HG02870 (cell line): Measurements from ENCODE around the gene ST6GALNAC4.

Experiments used
- ATAC-seq: cut with Tn5 transposase; IDR thresholded peaks from one replicate; pipeline ENCODE4 v1.9.1; 2021; ENCODE audit warnings: mild to moderate bottlenecking, moderate library complexity; ENCODE audit not compliant: unreplicated experiment

ST6GALNAC4 gene

DNA sequence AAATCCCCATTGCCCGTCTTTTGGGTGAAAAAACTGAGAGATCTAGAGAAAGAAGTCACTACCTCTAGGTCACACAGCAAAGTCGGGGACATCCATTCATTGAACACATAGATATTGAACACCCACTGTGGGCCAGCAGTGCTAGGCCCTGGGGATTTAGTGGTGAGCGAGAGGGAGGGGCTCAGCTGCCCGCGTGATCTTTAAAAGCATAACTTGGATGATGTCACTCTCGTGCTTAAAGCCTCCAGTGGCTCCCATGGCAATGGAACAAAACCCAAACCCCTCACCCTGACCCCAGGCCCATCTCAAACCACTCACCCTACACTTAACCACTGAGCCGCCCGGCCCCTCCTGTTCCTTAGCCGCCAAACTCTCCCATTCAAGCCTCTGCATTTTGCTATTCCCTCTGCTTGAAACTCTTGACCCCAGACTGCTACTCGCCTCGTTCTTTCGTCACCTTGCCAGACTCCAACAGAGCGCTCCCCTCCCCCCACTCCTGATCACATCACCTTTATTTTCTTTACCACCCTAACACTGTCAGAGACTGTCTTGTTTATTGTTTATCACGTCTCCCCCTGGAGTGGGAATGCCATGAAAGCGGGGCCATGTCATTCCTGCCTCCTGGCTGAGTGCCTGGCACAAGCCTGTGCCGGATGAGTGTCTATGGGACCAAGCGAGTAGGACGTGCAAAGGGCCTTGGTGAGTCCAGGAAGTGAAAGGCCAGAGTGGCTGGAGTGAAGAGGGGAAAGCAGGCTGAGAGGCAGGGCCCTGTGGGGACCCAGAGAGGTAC is 14.4 kb upstream of the ST6GALNAC4 start:
- ATAC-seq, result no peak

- ATAC-seq, result peak; percentile 69
These were observed 13.6 kb upstream of the ST6GALNAC4 start, which contains the start of gene PIP5KL1 for GRCh38 chr9:127930231-127931091. TSS of gene PIP5KL1 (minus strand) at chr9:127930777. CDS start at chr9:127930752, 25 bp downstream.

DNA sequence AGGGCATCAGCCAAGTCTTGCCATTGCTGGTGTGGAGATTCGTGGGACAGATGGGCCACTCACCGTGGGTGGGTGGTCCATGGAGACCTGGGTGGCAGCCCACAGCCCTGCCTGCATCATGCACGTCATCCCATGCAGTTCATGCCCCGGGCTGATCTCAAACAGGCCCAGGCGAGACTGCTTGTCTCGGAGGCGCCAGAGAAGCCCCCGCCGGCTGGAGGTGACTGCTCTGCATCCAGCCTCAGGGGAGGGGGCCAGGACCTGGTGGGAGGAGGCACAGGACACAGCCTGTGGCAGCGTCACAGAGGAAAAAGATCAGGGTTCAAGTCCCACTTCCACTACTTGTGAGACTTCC is 12.8 kb upstream of the ST6GALNAC4 start:
- ATAC-seq, result no peak

DNA sequence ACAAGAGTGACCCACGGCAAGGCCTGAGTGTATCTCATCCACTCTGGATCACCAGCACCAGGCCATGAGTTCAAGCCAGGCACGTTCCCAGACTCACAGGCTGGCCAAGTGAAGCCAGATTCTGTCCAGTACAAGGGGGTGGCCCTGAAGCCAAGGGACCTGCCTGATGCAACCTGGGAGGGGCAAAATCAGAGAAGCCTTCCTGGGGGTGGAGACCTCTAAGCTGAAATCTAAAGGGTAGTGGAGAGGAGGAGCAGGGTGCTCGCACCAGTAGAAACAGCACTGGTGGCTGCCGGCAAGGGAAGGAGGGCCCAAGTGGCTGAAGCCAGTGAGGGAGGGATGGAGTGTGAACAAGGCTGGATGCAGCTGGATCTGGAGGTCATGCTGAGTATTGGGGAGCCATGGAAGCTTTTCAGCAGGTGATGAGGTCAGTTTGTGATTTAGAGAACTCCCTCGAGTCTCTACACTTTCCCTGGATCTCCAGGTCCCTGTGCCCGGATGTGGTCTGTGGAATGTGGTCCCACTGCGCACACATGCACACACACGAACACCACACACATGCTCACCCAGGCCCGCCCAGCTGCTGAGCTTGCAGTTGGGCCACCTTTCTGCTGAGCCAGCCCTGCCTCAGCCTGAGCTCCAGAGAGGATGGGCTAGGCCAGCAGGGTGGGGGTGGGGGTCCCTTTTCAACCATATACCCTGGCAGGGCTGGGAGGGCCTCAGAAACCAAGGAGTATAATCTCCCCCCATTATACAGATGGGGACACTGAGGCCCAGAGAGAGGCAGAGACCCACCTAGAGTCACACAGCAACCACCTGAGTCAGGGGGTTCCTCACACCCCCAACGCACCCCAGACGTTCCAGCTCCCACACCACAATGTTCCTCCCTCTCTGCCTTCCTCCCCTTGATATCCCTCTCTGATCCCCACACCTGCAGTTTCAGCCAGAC is 12.1 kb upstream of the ST6GALNAC4 start:
- ATAC-seq, result no peak

DNA sequence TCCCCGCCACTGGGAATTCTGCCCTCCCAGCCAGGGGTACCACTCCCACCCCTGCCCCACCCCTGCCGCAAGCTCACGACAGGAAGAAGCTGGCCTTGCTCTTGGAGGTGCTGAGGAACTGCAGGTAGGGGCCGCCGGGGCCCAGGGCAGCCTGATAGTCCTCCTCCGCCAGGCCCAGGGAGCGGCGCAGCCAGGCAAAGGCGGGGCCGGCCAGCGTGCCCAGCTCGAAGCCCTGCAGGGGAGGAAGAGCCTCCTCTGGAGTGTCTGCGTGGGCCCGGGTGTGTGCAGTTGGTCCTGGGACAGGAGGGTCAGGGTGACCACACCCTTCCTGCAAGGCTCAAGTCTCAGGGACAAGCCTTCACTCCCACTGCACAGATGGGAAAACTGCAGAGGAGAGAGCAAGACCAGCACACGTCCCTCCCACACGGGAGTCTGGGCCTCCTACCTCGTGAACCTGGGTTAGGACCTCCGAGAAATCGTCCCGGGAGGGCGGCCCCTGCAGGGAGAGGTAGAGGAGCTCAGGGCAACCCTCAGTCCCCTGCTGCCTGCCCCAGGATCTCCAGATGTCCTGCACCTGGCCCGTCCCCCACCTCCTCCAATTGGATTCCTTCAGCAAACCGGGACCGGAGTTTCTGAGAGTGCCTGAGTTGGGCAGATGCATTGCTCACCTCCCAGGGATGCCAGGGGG is 11.3 kb upstream of the ST6GALNAC4 start:
- ATAC-seq, result no peak

DNA sequence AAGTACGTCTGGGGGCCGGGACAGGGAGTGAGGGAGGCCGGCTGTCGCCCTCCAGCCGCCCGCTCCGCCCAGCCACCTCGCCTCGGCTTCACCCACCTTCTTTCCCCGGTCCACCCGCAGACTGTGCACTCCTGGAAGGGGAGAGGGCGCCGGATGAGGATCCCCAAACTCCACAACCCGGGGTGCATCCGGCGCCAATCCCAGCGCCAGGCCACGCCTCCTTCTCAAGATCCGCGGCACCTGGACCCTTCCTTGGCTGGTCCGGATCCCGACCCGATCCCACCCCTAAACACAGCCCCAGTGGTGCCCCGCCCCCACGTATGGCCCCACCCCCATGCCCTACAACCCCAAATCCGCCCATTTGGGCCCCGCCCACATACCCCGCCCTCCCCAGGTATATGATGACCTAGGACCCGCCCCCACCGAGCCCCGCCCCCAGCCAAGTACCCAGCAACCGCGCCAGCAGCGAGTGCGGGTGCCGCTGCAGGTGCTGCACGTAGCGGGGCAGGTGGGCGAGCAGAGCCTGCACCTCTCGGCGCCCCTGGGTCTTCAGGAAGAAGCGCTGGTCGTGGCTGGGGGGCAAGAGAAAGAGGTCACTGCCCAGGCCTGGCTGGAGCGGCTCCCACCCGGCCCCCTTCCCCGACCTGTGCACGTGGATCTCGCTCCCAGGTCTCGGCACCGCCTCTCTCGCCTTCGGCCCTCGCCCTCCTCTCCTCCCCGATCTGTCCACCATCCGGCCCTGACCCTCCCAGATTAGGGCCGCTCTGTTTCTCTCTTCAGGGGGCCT is 10.6 kb upstream of the ST6GALNAC4 start:
- no peak for ATAC-seq

- no peak for ATAC-seq
These were observed 10.0 kb upstream of the ST6GALNAC4 start for GRCh38 chr9:127926906-127927200.

DNA sequence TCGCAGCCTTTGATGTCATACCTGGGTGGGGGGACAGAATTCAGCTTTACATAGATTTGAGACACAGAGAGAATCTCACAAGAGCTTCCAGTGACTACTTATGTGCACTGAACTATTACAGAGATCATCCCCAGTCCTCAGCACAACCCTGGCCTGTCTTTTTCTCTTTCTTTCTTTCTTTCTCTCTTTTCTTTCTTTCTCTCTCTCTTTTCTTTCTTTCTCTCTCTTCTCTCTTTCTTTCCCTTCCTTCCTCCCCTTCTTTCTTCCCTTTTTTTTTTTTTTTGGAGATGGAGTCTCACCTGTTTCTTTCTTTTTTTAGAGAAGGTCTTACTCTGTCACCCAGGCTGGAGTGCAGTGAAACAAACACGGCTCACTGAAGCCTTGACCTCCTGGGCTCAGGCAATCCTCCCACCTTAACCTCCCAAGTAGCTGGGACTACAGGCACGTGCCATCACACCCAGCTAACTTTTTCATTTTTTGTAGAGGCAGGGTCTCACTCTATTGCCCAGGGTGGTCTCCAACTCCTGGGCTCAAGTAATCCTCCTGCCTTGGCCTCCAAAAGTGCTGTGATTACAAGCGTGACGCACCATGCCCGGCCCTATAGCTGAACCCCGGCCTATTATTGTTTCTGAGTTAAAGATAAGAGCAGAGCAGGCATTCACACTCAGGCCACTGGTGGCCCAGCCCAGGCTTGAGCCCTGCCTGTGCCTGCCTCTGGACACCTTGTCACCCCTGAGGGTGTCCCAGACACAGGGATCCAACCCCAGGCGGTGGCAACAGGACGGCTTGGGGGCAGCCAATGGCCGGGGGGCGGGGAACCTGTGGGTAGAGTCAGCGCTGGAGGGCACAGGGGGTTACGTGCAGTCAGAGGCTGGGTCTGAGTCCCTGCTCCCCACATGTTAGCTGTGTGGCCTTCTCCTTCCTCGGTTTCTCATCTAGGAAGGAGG is 9.4 kb upstream of the ST6GALNAC4 start:
- ATAC-seq, result no peak

- ATAC-seq, result no peak
These were observed 8.0 kb upstream of the ST6GALNAC4 start for GRCh38 chr9:127924736-127925444.

GRCh38 chr9:127923771-127924170 is 6.9 kb upstream of the ST6GALNAC4 start:
- no peak for ATAC-seq

GRCh38 chr9:127923046-127923445 is 6.2 kb upstream of the ST6GALNAC4 start:
- no peak for ATAC-seq

GRCh38 chr9:127921557-127922120 is 4.8 kb upstream of the ST6GALNAC4 start:
- ATAC-seq, result no peak

DNA sequence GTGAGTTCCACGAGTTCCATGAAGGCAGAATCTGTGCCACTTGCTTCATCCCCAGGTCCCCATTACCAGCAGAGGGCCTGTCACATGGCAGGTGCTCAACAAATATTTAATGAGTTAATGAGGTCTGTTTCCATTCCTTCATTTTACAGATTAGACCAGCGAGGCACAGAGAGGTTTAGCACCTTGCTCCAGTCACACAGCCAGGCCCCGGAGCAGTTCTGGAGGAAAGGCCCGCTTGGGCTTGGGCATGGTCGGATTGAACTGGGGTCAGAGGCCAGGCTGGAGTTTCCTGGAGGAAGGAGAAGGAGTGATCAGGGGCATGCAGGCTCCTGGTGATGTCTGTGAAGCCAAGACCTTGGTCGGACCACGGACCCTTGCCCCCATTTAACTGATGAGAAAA is 4.0 kb upstream of the ST6GALNAC4 start:
- ATAC-seq, result no peak

GRCh38 chr9:127919253-127919815 is 2.5 kb upstream of the ST6GALNAC4 start:
- ATAC-seq, result no peak

DNA sequence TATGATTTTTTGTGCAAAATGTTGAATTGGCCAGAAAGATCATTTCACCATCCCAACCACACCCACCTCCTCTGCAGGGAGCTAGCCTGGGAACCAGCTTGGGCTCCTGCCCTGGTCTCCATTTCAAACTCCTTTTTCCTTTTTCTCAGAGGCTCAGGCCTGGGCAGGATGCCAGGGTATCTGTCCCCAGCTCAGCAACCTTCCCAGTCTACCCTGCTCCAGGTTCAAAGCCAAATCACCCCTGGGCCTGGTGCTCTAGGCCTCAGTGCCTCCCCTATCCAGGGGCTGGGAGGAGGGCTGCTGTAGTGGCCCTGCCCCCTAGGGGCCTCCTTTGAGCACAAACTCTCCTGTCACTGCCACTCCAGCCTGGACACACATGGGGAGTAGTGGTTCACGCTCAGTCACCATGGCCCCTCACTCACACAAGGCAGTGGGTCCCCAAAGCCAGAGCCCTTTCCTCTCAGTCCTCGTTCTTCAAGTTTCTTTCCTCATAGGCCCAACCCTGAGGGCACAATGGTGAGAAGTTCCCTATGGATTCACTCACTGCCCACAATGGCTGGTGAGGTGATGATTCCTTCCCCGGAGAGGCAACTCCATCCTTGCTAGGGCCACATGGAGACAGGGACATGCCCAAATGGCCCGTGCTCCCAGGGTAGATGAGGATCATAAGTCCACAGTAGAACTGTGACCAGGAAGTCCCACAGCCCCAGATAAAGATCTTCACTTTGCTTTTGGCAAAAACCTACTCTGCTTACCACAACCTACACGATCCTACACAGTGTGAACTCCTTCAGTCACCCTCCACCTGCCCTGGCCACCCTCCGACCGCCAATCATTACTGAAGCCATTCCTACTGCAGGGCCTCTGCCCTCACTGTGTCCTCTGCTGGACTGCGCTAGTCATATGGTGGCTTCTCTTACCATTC is 1.6 kb upstream of the ST6GALNAC4 start:
- ATAC-seq, result no peak

DNA sequence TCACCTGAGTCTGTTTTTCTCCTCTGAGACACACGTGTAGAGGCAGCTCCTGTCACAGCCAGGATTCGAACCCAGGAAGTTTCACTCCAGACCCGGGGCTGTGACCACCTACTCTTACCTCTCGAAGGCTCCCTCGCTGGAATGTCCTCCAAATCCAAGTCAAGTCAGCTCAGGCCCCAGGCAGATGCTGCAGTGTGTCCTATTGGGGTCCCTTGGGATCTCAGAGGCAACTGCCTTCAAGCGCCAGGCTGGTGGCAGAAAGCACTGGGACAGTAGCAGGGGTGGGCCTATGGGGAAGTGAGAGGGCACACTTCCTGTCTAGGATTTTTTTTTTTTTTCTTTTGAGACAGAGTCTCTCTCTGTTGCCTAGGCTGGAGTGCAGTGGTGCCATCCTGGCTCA is 762 bp upstream of the ST6GALNAC4 start:
- no peak for ATAC-seq
